GM19452 (cell line): Measurements from ENCODE around the gene MTMR3.
A peak's percentile ranks its signal among the peaks of the same experiment; 100 is the strongest.
"Not testable (repeated sequence)": the region's sequence is repeated elsewhere in the genome, so short reads cannot be mapped to it uniquely, and the experiment has no call there.

Experiments used
- ATAC-seq: cut with Tn5 transposase; IDR thresholded peaks from one replicate; pipeline ENCODE4 v1.9.1; 2021; ENCODE audit not compliant: unreplicated experiment

Gene MTMR3

DNA sequence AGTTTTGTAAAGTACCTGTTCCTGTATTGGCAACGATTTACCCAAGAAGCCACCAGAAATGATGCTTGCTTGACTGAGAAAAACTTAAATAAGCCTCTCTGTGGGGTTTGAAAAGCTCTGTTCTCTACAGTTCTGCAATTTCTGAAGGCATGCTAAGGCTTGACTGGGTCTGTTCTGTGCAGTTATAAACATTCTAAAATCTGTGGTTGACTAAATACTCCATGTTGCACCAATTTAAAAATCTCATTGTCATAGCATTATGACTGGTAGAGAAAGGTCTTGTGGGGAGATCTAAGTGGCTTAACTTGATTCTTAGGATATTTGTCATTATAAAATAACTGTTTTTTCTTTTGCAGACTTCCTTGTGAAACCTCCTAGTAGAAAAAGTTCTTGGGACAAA, 73.7 kb downstream of the MTMR3 start:
- ATAC-seq: no peak

DNA sequence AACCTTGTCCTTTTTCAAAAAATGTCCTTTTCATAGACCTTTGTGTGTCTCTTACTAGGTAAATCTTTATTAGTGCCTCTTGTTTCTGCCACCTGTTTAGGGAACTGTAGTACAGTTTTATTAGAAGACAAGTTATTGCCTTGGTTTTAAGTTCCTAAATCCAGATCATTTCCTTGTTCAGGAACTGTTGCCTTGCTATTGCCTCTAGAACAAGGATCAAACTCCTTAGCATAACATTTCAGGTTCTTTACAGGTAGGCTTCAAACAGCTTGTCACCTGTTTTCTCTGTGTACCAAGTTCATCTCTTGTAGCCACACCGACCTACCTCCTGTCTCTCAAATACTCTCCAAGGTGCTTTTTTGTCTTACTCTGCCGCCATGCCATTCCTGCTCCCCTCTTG, 75.2 kb downstream of the MTMR3 start:
- no peak for ATAC-seq

DNA sequence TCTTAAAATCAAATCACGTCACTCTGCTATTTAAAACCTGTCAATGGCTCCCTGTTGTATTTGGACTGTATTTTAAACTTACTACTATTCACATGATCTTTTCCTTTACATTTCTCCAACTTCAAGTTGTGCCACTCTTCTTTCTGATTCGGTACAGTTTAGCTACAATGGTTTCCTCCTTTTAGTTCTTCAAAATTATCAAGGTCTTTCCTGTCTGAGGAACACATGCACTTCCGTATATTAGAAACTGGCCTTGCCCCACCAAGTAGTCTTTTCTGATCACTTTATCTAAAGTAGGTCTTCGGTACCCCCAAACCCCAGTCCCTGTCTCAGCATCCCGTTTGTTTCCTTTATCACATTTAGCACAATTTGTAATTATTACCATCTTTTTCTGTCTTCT, 81.8 kb downstream of the MTMR3 start:
- ATAC-seq: no peak

DNA sequence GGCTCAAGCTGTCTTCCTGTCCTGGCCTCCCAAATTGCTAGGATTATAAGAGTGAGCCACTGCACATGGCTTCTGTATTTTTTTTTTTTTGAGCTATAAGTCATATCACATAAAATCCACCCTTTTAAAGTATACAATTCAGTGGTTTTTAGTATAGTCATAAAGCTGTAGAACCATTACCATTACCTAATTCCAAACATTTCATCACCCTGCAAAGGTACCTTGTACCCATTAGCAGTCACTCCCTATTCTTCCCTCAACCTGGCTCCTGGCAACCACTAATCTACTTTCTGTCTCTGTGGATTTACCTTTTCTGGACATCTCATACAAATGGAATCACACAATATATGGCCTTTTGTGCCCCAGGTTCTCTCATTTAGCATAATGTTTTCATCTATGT, 84.5 kb downstream of the MTMR3 start:
- no peak for ATAC-seq

DNA sequence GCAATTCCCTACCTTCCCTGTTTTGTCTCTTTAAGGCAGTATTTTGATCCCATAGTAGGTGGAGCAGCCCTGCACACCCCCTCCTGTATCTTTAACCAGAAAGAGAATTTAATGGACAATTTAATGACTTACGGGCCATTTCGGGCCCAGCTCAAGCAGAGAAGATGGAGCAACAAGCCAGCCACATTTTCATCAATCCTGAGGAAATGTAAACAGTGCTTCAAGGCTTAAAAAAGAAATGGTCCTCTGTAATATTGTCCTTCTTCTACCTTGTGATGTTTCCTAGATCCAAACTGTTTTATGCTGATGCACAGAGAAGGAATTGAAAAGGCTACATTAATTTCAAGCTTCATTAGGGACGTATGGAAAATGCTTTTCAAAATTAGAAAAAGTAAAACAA, 88.6 kb downstream of the MTMR3 start:
- no peak for ATAC-seq

DNA sequence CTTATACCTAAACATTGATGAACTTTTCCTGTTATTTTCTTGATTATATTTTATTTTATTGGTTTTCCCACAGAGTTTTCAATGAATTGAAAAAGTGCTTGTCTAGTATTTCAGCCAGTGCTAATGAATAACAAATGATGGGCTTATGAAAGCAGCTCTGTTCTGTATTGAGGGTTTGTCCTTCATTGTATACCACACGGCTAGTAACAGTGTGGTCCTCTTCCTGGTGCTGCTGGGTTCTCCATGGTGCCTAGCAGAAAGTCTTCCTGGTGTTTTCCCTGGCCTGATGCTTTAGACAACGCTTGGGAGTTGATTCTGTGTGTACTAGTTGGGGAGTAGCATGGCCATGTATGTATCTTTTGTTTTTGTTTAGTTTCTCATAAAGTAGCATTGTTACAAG, 89.1 kb downstream of the MTMR3 start:
- no peak for ATAC-seq

DNA sequence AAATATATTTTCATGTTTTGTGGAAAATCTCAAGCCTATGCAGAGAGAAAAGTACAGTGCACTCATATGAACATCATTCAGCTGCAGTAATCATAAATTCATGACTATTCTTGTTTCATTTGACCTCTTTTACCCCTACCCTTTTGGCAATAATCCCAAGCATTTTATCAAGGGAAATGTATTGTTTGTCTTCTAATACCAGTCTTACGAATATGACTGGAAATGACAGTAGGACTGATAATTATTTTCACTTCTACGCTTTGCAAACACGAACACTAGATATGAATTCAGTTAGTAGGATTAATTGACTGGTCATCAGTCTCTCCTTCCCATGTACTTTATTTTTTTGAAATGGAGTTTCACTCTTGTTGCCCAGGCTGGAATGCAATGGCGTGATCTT, 90.3 kb downstream of the MTMR3 start:
- no peak for ATAC-seq

DNA sequence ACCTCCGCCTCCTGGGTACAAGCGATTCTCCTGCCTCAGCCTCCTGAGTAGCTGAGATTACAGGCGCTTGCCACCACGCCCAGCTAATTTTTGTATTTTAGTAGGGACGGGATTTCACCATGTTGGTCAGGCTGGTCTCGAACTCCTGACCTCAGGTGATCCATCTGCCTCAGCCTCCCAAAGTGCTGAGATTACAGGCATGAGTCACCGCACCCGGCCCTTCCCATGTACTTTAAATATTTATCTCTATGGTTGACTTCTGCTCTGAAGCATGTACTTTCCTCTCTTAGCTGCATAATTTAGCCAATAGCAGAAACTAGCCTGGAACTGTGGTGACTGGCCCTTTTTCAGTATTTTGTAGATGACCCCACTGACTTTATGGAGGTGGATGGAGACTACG, 90.7 kb downstream of the MTMR3 start:
- not testable (repeated sequence) for ATAC-seq

DNA sequence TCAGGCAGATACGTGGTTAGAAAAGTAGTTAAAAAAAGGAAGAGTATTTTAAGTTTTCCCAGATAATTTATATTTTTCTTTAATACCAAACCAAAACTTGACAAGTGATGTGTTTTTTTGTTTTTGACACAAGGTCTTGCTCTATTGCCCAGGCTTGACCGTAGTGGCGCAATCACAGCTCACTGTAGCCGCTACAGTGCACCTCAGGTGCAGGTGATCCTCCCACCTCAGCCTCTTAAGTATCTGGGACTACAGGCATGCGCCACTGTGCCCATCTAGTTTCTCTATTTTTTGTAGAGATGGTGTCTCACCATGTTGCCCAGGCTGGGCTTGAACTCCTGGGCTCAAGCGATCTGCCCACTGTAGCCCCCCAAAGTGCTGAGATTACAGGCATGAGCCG, 92.5 kb downstream of the MTMR3 start:
- no peak for ATAC-seq

DNA sequence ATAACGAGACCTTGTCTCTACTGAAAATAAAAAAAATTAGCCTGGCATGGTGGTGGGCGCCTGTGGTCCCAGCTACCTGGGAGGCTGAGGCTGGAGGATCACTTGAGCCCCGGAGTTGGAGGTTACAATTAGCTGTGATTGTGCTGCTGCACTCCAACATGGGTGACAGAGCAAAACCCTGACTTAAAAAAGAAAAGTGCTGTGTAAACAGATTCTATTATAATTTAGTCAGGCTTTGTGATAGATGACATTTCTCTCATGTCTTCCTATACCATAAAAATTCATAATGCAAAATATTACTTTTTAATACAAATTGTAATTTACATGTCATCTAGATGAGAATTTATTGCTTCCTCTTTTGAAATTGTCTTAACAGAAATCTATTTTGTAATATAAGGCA, 94.1 kb downstream of the MTMR3 start:
- ATAC-seq: no peak

DNA sequence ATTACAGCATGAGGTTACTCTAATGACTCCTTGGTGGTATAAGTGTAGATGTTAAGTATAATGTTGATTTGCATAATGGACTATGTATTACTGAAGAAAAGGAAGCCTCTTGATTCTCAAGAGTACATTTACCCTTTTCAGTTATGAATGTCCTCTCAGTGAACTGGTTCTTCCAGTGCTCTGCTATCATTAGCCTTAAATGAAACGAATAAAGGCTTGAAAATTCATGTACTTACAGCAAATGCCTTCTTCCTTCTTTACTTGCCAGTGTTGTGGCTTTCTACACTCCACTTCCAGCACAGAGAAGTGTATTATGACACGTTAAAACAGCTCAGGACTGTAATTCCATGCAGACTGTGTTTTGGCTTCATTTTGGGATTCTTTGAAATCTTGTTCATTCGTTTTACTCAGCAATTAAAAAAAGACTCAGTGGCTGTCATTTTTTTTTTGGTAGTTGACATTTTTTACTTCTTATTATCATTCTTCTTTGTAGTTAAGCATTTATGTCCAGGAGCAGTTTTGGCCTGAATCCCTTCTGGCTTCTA, 96.9 kb downstream of the MTMR3 start:
- ATAC-seq: peak; percentile 92

DNA sequence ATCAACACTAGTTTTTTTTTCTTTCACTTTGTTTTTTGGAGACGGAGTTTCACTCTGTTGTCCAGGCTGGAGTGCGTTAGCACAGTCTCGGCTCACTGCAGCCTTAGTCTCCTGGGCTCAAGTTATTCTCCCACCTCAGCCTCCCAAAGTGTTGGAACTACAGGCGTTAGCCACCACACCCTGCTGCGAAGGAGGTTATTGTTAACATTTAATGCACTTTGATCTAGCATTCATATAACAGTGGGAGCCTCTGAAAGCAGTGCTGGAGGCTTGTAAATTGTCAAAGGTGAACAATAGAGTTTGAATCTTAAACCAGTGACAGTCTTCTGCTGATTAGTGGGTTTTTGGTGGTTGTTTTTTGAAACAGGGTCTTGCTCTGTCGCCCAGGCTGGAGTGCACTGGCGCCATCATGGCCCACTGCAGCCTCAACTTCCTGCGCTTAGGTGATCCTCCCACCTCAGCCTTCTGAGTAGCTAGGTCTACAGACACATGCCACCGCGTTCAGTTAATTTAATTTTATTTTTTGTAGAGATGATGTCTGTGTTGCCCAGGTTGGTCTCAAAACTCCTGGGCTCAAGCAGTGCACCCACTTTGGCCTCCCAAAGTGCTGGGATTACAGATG, 100.4 kb downstream of the MTMR3 start:
- no peak for ATAC-seq

DNA sequence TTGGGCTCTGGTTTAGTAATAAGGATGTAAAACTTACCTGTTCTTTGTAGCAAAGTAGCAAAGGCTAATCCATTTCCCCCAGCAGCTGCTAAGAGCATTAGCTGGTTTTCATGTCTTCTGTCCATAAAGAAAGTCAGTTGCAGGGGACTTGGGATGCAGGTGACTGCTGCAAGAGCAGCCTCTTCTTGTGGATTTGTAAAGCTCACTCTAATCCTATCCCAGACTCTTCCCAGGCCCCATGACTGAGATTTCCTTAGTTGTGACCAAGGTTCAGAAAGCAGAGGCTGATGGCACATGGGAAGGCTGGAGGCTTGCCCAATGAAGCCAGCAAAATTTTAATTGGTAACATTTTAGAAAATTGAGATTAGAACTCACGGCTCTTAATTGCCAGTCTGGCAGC, 102.9 kb downstream of the MTMR3 start:
- no peak for ATAC-seq

DNA sequence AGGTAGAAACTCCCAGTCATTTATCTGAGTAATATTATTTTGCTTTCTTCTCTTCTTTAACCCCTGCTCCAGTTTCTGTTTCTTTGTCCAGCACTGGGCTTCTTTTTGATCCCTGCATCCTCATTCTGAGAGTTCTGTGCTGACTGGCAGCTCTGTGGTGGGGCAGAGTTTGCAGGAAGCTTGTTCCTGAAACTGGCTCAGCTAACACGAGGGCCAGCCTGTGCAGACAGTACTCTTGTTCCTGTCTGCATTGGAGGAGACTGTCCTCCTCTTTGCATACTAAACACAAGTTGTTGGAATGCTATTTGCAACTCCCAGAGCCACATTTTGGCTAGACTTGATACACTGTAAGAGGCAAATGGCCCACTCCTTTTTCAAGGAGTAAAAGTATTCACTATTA, 104.2 kb downstream of the MTMR3 start:
- no peak for ATAC-seq

DNA sequence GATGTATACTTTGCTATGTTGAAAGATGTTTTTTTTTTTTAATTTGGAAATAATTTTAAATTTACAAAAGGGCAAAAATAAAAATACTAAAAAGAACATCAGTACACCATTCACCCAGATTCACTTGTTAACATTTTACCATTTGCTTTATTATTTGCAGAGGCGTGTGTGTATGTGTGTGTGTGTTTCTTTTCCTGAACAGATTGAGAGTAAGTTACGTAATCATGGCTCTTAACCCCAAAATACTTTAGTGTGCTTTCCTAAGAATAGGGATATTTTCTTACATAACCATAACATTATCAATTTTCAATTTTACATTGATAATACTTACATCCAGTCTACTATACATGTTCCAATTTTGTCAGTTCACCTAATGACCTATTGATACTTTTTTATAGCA, 105.7 kb downstream of the MTMR3 start:
- ATAC-seq: no peak

DNA sequence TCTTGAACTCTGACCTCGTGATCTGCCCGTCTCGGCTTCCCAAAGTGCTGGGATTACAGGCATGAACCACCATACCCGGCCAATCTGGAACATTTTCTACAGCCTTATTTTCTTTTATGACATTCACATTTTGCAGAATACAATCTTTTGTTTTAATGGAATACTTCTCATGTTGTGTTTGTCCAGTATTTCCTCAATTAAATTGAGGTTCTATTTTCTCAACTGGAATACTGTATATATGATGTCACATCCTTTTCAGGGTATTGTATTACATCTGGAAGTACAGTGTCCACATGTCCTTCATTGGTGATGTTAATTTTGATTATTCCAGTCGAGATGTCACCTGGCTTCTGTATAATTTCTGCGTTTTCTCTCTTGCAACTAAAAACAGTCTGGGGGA, 106.5 kb downstream of the MTMR3 start:
- no peak for ATAC-seq

DNA sequence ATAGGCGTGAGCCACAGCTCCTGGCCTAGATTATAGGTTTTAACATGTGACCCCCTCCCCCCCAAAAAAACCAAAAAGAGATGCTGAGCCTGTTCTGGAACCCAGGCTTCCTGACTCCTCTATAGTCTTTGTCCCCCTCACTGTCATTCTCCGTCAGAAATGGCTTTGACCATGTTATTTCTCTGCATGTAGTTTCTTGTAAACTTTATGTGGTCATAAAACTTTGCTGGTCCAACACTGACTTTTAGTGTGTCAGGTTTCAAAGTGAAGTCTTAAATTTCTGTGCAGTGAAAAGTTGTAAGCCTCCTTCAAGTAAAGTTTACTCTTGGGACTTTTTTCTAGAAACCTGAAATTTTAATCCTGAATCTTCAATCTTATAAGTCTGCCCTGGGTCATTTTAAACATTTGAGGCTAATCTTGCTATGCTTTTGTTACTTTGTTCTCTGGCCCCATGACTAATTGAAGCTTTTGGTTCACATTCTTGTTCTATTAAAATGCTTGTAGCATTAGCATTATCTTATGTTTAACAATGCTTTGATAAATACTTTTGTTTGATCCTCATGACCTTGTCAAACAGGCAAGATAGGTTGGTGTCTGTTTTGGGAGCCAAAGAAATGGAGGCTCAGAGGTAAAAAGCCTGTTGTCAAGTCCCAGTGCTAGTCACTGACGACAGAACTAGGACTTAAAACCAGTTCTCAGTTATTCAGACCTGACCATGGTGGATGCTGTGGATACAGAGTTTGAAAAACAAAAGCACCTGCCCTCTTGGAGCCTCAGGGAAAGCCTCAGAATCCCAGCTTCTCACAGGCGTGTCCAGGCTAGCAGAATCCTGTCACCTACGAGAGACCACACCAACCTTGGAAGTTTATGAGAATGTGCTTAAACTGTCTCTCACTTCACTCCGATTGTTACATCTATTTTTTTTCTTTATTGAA, 109.6 kb downstream of the MTMR3 start:
- no peak for ATAC-seq

DNA sequence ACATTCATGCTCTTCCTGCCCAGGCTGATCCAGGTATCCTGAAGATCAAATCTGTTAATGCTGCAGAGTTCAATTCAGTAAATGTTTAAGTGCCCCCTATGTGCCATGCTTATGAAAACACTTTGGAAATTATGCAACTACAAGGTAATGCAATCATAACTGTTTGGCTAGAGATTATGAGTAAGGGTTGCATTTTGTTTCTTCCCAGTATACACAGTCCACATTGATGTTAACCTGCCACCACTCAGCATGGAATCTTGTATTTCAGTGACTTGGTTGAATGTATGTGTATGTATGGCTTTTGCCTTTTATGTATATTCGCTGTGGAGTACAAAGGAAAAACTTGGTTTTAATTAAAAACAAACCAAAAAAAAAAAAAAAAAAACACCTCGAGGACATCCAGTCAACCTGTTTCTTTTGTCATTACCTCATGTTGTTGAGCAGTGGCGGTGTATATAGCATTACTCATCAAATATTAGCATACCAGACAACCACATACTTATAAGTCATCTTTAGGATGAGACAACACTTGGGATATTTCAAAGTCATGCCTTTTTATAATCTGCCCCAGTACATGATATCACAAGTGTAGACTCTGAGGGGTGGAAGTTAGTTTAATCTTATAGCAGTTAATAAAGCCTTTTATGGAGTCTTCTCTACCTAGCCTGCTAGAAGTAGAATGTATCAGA, 111.2 kb downstream of the MTMR3 start:
- ATAC-seq: no peak

DNA sequence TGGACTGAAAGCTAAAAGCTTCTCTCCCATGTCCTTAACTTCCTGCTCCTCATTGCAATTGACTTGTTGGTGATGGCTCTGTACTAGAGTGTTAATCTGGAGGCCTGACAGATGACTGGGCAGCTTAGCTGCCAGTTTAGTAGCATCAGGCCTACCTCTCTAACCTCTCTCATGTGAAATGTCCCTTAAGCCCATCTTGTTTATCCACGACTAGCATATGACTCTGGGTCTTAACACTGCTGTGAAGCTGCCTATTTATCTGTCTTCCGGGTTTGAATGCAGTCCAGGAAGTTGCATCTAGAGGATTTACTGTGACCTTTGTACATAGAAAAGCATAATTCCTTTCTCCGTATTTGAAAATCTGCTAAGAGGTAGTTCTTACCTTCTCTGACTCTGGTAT, 112.0 kb downstream of the MTMR3 start:
- no peak for ATAC-seq

DNA sequence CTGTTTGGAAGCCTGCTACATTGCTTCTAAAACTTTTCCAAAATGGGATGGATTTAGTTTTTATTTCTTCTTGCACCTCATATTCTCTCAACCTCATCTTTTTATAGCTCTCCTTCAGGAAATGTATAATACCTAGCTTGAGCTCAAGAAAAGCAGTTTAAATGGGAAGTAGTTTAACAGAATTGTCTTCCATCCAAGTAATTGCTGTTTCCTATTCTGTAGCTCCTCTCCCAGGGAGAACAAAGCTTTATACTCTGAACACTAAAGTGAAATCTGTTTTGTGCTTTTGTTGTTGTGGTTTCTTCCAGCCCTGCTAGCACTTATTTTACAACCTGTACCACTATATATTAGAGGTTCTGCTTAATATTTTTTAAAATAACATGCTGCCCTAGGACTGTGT, 114.1 kb downstream of the MTMR3 start:
- ATAC-seq: no peak

DNA sequence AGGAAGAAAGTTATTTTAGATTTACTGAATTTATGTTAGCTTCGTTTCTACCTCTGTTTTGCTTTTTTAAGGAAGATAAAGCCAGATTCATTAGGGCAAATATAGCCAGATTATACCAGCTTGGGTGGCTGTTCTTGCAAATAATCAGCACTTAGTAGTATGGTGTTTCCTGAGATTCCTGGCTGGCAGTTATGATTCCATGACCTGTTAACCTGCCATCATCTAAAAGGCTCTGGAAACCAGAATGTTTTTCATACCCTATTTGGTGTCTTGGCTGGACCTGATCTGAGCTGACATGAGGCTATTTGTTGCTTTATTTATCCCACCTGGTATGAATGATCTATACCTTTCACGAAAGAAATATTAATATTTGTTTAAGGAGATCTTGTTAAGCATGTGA, 114.5 kb downstream of the MTMR3 start:
- no peak for ATAC-seq
